ENCODE results near the gene GNG3.
"Not testable (repeated sequence)": the region's sequence is repeated elsewhere in the genome, so short reads cannot be mapped to it uniquely, and the experiment has no call there.

GNG3 gene

DNA sequence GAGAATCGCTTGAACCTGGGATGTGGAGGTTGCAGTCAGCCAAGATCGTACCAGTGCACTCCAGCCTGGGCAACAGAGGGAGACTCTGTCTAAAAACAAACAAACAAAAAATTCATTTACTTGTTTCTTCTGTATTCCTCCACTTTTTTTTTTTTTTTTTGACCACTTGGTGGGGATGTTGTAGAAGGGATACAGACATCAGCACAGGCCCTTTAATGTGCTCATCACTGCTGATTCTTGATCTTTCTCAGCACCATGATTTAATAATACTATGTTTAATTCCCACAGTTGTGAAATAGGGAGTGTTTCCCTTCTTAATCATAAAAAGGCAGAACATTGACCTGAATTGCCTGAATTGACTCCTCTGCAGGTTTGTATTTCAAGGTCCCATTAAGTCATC, 25.4 kb downstream of the GNG3 start:
- Histone ChIP-seq H3K36me3 (peaks cover 46% of the 10 kb centered on the region), H3K4me3 (ENCODE audit: low read depth in 1 of 2, low read length in 1 of 2) (no peak overlapping the region), H3K27me3 (no peaks in the 10 kb centered on the region), H3K27ac (no peak overlapping the region), H3K4me1 (ENCODE audit: control insufficient read depth in 1 of 2, insufficient read depth in 1 of 2, low read depth in 1 of 2, low read length in 1 of 2) (peaks cover 18 to 19% of the 10 kb centered on the region in 2 experiments), H3K9me3 (no peaks in the 10 kb centered on the region)
- TF ChIP-seq, protein P1, sequence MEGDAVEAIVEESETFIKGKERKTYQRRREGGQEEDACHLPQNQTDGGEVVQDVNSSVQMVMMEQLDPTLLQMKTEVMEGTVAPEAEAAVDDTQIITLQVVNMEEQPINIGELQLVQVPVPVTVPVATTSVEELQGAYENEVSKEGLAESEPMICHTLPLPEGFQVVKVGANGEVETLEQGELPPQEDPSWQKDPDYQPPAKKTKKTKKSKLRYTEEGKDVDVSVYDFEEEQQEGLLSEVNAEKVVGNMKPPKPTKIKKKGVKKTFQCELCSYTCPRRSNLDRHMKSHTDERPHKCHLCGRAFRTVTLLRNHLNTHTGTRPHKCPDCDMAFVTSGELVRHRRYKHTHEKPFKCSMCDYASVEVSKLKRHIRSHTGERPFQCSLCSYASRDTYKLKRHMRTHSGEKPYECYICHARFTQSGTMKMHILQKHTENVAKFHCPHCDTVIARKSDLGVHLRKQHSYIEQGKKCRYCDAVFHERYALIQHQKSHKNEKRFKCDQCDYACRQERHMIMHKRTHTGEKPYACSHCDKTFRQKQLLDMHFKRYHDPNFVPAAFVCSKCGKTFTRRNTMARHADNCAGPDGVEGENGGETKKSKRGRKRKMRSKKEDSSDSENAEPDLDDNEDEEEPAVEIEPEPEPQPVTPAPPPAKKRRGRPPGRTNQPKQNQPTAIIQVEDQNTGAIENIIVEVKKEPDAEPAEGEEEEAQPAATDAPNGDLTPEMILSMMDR (IDR thresholded peaks at IDR 0.05), result no peak

DNA sequence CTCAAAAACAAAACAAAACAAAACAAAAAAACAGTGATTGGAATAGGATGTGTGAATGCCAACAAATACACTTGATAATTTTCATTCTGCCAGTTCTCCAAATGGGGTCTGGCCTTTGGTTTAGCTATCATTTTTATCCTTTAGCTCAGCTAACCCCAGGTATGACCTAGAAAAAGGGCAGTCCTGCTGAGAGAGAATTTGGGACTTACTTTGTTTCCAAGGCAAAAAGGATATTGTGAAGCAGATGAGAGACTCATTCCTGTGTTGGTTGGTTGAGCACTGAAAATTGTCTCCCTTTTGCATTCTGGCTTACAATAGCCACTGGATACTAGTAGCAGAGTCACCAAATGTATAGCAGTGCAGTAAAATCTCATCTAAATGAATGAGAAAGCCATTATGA, 29.7 kb downstream of the GNG3 start:
- TF ChIP-seq, protein P1 (IDR thresholded peaks at IDR 0.05), result no peak
- H3K27ac ChIP-seq, result no peak overlapping the region
- H3K36me3 ChIP-seq, result peaks cover 80% of the 10 kb centered on the region
- no peaks in the 10 kb centered on the region for H3K9me3 ChIP-seq
- no peak overlapping the region for H3K4me3 ChIP-seq (ENCODE audit: low read depth in 1 of 2, low read length in 1 of 2)
- no peaks in the 10 kb centered on the region for H3K4me1 ChIP-seq (ENCODE audit: control insufficient read depth in 1 of 2, insufficient read depth in 1 of 2, low read depth in 1 of 2, low read length in 1 of 2)
- no peaks in the 10 kb centered on the region for H3K27me3 ChIP-seq

DNA sequence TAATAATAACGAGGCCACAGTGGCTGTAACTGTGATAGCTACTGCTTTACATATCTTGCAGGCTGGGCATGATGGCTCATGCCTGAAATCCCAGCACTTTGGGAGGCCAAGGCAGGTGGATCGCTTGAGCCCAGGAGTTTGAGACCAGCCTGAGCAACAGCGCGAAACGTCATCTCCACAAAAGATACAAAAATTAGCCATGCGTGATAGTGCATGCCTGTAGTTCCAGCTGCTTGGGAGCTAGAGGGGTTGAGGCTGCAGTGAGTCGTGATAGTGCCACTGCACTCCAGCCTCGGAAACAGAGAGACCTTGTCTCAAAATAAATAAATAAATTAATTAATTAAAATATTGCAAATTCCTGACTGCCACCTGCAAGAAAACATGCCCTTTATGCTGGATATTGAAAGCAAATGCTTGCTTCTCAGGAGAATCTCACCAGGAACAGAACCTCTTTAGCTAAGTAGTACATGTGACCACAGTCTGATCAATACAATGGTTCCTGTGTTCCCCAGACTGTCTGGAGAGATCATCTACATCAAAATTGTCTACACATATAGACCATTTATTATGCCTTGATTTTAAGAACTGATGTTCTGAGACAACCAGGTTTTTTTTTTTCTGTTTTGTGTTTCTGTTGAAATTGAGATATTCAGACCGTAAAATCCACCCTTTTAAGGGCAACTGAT, 40.1 kb downstream of the GNG3 start:
- TF ChIP-seq, protein P1 (IDR thresholded peaks at IDR 0.05), result no peak
- no peaks in the 10 kb centered on the region for H3K9me3 ChIP-seq
- no peaks in the 10 kb centered on the region for H3K4me1 ChIP-seq (ENCODE audit: control insufficient read depth in 1 of 2, insufficient read depth in 1 of 2, low read depth in 1 of 2, low read length in 1 of 2)

DNA sequence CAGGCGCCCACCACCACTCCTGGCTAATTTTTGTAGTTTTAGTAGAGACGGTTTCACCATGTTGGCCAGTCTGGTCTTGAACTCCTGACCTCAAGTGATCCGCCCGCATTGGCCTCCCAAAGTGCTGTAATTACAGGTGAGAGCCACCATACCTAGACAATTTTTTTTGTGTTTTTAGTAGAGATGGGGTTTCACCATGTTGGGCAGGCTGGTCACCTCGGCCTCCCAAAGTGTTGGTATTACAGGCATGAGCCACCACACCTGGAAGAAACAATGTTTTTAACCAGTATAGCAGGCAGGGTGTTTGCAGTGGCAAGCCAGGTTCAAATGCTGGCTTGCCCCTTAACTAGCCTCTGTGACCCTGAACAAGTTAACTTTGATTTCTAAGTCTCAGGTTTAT, 42.5 kb downstream of the GNG3 start:
- peaks cover 14 to 18% of the 10 kb centered on the region in 2 experiments for H3K4me1 ChIP-seq (ENCODE audit: control insufficient read depth in 1 of 2, insufficient read depth in 1 of 2, low read depth in 1 of 2, low read length in 1 of 2)
- H3K9me3 ChIP-seq; H3K4me3 ChIP-seq (ENCODE audit: low read depth in 1 of 2, low read length in 1 of 2); H3K27ac ChIP-seq; H3K36me3 ChIP-seq; H3K27me3 ChIP-seq: not testable (repeated sequence)

More for the DNA sequence above, 40.1 kb downstream of the GNG3 start:
- Histone ChIP-seq H3K36me3 (no peaks in the 10 kb centered on the region), H3K27ac (no peak overlapping the region), H3K4me3 (ENCODE audit: low read depth in 1 of 2, low read length in 1 of 2) (no peak overlapping the region), H3K27me3 (no peaks in the 10 kb centered on the region)

DNA sequence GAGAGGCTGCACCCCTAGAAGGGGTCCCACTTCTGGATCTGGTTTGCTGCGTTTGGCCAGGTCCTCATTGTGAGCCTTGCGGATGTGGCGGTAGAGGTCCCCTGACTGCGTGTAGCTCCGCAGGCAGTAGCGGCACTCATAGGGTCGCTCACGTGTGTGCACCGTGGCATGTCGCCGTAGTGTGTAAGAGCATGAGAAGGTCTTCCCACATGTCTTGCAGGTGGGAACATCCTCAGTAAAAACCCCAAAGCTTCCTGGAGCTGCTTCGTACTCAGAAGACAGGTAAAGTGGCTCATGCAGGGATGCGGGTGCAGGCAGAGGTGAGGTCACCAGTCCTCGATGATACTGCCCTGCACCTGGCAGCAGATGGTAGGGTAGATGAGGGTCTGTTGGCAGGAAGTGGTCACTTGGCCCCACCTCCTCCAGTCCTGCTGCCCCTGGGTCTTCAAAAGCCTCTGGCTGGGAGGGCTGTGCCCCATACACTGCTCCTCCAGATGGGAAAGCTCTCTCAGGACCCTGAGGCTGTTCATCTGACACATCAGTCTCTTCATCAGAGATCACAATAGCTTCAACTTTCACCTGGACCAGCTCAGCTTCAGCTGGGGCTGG, 44.8 kb downstream of the GNG3 start:
- Histone ChIP-seq H3K4me3 (ENCODE audit: low read depth in 1 of 2, low read length in 1 of 2) (no peak overlapping the region), H3K9me3 (no peaks in the 10 kb centered on the region), H3K27me3 (no peaks in the 10 kb centered on the region), H3K36me3 (no peaks in the 10 kb centered on the region), H3K4me1 (ENCODE audit: control insufficient read depth in 1 of 2, insufficient read depth in 1 of 2, low read depth in 1 of 2, low read length in 1 of 2) (peaks cover 14 to 18% of the 10 kb centered on the region in 2 experiments), H3K27ac (peak overlapping the region; percentile 91)
- TF ChIP-seq, protein P1 (IDR thresholded peaks at IDR 0.05), result no peak

DNA sequence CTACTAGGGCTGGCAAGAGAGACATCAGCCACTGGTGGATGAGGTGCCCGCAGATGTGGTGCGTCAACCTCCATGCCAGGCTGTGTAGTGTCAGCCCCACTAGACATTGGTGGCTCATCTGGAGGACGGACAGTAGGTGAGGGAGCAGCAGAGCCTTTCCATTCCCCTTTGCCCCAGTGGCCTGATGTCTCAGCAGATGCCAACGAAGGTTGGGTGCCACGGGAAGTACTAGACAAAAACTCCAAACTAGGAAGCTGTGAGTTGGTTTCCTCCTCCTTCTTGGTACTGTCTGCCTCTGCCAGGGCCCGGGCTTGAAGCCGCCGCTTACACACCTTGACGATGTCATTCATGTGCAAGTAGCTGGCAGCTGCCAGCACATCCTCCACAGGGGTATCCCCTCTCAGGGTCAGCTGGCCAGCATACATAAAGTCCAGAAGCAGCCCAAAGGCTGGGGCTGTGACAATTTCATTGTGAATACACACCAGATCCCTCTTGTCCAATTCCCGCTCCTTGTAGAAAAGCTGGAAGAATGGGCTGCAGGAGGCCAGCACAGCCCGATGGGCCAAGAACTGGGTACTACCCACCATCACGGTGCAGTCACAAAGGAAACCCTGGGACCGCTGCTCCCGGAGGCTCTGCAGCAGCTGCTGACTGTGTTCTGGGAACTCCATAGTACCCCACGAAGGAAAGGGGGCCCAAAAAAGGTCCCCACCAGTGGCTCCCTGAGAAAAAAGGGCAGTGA, 45.7 kb downstream of the GNG3 start:
- Histone ChIP-seq H3K36me3 (no peaks in the 10 kb centered on the region), H3K4me3 (ENCODE audit: low read depth in 1 of 2, low read length in 1 of 2) (peak overlapping the region; percentile 79 to 92), H3K4me1 (ENCODE audit: control insufficient read depth in 1 of 2, insufficient read depth in 1 of 2, low read depth in 1 of 2, low read length in 1 of 2) (peaks cover 14 to 18% of the 10 kb centered on the region in 2 experiments), H3K27me3 (no peaks in the 10 kb centered on the region), H3K9me3 (no peaks in the 10 kb centered on the region), H3K27ac (peak overlapping the region; percentile 91)
- TF ChIP-seq, protein P1 (IDR thresholded peaks at IDR 0.05), result no peak
